CD4-positive, alpha-beta T cell treated with Interleukin-12 subunit alpha and Interleukin-12 subunit beta, for 1 hour (primary cell): ENCODE measurements around the gene GRAMD2B.
"Not testable (repeated sequence)": the region's sequence is repeated elsewhere in the genome, so short reads cannot be mapped to it uniquely, and the experiment has no call there.

Experiments
- DNase-seq: peaks from one replicate; pipeline ENCODE4 v3.0.0-alpha.2; 2020

GRAMD2B gene

DNA sequence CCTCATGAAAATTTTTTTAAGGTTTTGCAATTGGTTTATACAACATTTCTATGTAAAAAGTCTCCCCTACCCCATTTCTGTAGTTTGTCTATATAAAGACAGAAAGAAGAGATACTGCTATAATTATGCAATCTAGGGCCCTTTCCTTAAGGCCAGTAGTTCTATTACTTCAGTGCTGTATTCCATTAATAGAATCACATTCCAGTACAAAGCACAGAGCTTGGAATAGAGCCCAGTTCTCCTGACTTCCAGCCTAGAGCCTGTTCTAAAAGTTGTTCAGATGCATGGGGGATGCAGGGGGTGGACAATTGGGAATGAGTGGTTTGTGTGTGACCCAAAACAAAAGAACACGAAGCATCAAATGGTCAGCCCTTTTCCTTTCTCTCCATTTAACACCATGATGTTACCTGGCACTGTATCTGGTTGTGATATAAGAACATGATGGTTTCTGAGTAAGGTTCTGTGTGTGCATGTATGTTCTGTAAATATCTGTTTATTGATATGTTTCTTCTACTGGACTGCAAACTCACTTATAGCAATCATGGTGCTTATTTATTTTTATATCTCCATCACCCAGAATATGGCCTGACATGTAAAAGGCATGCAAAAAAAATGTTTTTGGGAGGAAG is 8.2 kb upstream of the GRAMD2B start:
- DNase-seq, result no peak

DNA sequence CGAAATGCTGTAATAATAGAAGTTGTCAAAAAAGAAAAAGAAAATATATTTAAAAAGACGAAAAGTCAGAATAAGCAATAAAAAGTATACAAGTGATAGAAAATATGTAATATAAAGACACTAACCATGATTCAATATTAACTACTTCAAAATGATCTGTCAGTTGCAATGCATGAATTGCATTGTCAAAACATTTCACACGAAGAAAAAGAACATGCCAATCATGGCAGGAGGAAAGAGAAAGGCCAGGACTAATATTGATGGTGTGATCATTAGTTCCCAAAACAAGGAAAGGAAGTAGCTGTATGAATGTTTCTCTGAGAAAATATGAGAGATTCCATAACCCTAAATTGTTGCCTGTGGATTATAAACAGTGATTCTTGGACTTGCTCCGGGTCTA is 7.4 kb upstream of the GRAMD2B start:
- no peak for DNase-seq

DNA sequence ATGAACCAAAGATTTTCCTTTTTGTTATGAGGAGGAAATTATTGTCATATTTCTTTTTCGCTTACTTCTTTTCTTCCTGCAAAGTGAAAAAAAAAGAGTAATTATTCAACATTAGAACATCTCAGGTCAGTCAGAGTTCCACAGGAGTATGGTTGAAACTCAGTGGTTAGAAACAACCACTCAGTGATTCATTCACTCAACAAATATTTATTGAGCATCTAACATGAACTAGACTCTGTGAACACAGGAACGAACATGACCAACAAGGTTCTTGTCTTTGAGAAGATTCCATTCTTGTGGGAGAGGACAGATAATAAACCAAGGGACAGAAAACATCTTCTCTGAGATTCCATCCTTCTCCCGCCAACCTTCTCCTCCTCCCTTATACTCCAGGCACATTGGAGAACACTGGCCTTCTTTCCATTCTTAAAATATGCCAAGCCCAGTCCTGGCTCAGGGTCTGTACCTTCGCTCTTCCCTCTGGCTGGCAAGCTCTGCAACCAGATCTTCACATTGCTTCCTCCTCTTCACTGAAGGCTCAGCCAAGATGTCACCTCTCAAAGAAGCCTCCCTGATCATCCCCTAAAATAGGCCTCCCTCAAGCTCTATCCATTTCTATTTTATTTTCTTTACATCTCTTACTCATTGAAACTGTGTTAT is 6.8 kb upstream of the GRAMD2B start:
- no peak for DNase-seq

DNA sequence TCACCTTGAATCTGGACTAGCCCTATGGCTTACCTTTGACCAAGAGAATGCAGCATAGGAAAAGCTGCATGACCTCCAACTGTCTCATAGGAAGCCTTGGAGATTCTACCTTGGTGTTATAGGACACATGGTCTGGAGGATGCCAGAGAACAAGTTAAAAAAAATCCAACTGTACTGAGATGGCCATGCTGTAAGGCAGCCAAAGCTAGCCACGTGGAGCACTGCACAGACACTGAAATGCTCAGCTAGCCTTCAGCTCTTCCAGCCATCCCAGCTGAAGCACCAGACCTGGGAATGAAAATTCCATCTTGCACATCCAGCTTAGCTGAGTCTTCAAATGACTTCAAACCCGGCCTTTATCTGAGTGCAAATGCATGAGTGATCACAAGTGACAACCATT is 6.0 kb upstream of the GRAMD2B start:
- no peak for DNase-seq

DNA sequence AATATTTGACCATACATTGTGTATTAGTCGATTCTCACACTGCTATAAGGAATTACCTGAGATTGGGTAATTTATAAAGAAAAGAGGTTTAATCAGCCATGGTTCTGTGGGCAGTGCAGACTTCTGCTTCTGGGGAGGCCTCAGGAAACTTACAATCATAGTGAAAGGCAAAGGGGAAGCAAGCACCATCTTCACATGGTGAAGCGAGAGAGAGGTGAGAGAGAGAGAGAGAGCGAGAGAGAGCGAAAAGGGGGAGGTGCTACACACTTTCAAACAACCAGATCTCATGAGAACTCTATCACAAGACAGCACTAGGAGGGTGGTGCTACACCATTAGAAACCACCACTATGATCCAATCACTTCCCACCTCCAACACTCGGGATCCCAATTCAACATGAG is 4.1 kb upstream of the GRAMD2B start:
- no peak for DNase-seq

DNA sequence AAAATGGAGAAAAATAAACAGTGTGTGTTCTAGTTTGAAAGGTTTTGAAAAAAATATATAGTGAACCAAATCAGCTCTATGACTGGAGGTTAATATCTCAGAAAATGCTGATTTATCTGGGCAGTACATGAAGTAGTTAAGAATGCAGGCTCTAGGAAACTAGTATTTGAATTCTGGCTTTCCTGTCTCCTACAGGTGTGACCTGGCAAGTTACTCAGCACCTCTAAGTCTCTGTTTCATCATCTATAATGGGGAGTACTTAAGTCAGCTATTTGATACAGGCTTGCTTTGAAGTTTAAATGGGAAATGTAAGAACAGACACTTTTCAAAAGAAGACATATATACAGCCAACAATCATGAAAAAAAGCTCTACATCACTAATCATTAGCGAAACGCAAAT is 5.2 kb downstream of the GRAMD2B start:
- DNase-seq, result no peak

DNA sequence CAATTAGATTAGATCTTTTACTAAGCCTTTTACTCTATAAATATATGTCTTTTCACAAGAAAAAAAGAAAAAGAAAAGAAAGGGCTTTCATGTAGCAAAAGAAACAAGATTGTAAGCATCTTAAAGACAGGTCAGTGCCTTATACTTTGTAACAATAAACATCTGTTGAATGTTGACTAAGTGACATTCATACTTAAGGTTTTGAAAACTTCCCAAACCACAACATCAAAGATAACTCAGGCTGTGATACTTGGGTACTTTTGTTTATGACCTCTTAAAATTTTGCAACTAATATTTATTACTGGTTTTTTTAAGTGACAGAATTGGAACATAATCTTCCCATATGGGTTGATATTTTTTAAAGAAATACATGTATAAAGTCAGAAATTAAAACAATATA is 7.4 kb downstream of the GRAMD2B start:
- DNase-seq, result no peak

DNA sequence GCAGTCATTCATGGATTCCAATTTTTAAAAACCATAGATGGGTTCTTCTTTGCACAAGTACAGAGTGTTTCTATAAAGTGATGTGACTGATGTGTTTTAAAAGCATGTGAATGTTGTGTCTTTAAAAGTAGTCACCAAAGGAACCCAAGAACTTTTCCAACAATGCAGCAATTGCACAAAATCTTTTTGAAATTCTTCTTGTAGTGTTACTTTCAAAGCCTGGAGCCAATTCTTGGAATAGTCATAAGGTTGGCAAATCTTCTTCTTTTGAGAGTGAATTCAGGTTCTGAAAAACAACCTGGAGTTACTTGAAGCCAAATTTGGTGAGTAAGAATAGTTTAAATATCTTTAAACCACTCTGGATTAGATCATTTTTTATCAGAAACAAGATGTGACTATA is 10.5 kb downstream of the GRAMD2B start:
- DNase-seq, result no peak

DNA sequence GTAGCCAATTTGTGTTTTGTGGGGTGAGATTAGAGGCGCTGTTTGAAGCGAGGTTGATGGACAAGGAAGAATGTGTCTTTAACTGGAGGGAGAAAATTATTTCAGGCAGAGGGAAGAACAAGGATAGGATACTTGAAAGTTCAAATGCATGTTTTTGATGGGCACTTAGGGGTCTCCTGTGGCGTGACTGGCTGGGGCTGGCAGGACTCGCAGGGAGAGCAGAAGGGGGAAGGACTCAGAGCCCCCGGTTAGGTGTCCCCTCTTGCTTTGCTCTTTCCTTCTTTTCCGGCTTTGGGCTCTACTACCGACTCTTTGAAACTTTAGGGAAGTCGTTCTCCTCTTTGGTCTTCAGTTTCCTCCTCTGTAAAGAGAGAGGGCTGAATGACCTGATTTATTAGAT is 12.1 kb downstream of the GRAMD2B start:
- DNase-seq, result no peak

DNA sequence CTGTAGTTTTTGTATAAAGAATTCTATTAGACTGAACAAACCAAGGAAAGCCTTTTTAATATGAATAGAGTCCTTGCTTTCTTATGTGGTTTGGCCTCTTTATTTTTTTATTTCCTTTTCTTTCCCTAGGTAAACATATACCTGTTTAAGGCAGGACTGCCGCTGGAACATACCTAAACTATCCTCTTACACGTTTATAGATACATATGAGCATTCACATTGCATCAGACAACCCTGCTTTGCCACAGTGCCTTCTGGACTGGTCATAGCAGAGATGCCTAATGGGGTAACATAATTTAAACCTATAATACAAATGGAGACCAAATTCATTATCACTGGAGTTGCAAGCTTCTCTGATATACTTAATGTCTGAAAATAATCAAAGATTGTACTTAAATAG is 12.5 kb downstream of the GRAMD2B start:
- DNase-seq, result no peak

DNA sequence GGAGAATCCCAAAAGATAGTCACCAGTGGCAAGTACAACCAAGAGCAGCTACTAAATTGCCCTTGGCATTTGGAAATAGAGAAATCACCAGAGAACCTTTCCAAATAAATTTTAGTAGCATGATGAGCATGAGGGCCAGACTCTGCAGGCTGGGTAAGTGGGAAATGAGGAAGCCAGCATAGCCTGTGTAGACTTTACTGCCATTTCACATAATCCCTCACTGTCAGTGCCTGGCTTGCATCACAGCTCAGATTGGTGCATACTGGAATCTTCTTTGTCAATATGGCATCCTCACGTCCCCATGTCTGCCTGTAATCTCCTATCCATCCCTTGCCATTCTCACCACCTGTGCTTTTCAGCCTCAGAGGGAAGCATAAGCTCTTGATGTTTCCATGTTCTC is 14.5 kb downstream of the GRAMD2B start:
- no peak for DNase-seq

DNA sequence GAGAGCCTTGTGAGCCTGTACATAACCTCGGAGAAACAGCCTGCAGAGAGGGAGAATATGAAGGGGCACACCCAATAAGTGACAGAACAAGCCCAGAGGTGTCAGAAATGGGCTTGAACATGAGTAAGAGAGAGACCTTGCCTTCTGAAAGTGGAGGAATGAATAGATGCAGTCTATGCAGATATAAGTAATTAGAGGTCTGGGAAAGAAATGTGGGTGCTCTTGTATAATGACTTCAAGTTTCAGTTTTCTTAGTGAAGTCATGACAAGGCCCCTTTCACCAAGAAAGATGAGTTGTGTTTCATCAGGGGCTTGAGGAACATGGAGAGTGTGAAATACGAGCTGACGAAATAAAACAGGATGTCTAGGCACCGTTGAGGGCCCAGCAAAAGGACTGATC is 15.1 kb downstream of the GRAMD2B start:
- DNase-seq, result no peak

DNA sequence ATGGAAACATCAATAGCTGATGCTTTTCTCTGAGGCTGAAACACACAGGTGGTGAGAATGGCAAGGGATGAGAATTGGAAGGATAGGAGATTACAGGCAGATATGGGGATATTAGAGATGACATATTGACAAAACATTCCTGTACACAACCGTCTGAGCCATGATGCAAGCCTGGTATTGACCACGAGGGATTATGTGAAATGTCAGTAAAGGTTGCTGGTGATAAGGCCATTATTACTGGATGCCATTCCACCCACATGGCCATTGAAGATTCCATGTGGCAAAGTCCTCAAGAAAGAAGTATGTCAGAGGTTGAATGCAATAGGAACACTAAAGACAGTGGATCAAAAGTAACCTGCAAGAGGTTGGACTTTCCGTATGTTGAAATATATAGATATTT is 15.7 kb downstream of the GRAMD2B start:
- DNase-seq, result no peak

DNA sequence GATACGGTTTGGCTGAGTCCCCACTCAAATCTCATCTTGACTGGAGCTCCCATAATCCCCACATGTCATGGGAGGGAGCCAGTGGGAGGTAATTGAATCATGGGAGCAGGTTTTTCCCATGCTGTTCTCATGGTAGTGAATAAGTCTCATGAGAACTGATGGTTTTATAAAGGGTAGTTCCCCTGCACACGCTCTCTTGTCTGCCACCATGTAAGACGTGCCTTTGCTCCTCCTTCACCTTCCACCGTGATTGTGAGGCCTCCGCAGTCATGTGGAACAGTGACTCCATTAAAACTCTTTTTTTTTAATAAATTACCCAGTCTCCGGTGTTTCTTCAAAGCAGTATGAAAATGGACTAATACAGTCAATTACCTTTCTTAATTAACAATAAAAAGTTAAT is 16.5 kb downstream of the GRAMD2B start:
- DNase-seq, result not testable (repeated sequence)

DNA sequence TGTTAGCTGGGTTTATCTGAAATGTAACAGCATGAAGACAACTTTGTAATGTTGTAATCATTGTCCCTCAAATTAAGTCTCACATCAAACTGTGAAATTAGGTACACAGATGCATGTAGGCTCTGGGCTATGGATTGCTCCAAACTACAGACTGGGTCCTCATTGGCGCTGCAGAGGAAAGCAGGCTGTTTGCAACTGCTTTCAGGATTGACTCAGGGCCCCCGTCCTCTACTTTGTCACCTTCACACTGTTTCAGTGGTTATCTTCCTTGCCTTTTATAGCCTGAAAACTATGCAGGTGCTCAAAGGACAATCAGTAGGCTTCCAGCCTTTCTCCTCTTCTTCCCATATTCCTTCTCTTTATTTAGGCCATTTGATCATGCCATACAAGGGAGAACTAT is 18.0 kb downstream of the GRAMD2B start:
- DNase-seq, result no peak

DNA sequence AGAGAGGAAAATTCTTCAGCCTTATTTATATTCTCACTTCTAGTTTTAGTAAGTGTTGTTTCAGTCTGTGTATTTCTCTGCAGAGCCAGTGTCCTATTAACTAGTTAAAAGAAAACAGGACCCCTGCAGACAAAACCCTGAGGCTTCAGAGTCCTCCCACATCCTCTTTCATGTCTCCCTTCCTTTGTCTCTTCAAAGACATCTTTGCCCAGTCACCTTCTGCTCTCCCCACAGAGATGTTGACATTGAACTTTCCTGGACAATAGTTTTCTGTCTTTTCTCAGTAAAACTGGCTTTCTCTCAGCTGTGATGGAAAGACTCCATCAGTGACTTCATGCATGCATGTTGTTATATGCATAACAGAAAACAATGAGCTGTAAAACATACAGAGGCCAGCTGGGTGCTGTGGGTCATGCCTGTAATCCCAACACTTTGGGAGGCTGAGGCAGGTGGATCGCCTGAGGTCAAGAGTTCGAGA is 20.2 kb downstream of the GRAMD2B start:
- no peak for DNase-seq

DNA sequence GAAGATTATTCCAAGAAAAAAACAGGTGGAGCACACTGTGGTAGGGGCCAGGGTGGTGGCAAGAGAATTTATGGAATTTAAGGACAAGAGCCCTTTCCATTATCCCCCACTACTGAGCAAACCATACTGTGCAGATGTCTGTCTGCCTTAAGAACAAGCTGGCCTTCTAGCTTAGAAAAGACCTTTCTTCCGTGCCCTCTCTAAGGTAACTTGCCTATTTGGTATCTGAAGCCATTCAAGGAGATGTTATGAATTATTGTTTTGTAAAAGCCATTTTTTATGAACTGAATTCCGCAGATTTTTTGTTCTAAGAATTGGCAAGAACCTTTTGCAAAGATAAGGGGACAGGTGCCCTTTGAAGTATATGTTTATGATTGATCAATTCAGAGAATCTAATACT is 20.9 kb downstream of the GRAMD2B start:
- DNase-seq, result no peak

DNA sequence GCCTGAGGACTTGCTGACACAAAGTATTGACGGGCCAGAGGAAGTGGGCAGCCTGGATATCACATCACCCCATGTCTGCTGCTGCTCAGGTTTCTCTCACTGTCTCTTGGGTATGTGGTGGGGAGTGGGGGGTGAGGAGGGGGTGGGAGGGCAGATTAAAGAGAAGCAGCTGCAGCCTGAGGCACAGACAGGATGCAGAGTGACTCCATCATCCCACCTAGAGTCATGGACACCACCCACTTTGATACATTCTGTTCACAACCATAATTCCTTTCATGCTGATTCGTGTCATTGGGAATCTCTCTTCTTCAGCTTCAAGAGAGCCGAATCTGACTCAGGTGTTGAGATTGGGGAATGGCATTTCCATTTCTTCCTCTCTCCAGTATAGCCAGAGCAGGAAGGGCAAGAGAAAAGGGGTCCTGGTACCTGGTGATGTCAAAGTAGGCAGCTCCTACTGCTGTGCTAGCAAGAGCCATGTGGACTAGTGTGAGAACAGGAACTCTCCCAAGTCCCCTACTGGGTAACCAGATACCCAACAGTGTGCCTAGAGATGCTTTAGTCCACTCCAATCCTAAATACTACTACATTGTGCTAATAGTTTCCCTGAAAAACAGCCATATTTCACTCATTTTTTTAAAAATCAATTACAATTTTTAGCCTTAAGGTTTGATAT is 22.4 kb downstream of the GRAMD2B start:
- no peak for DNase-seq

DNA sequence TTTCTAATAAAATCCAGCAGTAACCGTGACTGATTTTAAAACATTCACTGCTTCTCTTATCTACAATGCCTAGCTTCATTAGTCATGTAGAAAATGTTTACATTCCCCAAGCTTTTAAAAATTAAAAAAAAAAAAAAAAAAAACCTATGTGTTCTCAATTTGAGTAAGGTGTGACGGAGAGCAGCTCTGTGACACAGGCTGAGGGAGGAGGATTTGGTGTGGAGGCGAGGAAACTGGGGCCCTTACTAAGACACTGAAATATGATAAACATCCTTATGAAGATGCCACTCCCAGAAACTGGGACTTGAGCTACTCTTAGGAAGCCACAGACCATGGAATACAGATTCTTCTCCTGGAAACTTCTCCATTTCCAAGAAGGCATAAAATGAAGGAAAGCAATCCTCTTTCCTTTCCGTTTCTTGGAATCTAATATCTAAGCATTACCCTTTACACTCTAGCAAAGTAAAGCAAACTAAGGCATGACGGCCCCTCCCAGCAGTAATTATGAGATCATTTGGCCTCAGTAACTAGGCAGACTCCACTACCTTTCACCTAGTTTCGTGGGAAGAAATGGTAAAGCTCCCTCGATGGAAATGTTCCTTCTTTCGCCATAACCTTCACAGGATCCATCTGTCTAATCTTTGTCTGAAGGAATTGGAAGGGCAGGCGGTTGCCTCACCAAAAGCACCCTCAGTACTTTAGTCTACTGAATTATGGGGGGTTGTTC is 23.5 kb downstream of the GRAMD2B start:
- peak; percentile 20 for DNase-seq

DNA sequence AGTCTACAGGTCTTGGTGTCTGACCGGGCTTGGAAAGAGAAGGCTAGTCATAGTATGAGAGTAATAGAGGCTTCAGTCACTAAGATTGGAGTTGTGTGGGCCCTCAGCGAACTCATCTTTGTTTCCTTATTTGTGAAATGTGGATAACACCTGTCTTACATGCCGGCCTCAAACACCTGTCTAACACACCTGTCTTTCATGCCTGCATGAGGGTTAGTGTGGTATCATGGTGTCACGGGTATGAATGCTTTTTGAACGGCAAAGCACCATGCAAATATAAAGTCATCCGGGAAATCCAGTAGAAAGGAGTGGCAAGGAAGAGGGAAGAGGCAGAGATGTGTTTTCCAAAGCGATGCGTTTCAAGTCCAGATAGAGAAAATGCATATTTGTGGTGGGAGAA is 25.5 kb downstream of the GRAMD2B start:
- DNase-seq, result no peak

DNA sequence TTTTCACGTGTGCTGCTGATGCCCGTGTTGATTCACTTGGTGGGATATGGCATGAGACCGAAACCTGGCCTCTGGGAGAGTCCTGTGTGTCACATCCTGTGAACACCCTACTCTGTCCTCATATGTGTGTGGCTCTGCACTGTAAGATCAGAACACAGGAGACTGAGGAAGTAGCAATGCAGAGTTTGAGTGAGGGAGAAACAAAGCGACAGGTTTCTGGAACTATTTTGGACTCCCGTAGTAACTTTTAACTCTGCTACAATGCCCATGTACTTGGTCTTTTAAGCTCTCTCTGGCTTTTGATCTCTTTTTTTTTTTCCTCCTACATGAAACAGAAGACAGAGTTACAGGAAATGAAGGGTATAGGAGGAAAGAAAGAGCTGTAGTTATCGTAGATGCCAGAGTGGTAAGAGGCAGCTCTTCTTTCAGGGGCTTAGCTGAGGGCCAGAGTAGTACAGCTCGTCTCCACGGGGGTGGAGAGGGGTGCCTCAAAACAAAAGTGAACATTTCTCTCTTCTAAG is 26.6 kb downstream of the GRAMD2B start:
- DNase-seq, result peak; percentile 73

DNA sequence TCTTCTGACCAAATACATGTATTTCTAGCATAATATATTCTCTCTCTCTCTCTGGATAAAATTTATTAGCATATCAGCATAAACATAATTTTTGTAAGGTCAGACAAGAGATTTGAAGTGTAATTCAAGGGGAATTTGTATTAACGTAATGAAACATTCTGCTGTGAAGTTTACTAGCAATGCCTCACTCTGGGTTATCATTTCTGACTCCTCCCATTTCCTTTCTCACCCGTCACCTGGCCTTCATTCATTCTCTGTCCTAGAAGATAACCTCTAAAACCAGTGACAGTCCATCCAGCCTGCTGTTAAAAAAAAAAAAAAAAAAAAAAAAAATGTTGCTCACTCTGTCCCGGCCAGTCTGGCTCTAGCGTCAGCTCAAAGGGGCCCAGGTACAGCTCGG is 27.1 kb downstream of the GRAMD2B start:
- DNase-seq, result peak; percentile 58

DNA sequence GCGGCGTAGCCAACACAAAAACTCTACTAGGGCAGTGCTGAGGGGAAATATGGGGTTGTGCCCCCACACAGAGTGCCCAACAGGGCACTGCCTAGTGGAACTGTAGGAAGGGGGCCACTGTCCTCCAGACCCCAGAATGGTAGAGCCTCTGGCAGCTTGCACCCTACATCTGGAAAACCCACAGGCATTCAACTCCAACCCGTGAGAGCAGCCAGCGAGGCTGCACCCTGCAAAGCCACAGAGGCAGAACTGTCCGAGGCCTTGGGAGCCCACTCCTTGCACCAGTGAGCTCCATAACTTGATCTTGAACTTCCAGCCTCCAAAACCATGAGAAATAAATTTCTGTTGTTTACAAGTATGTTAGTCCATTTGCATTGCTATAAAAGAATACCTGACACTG is 27.7 kb downstream of the GRAMD2B start:
- no peak for DNase-seq

DNA sequence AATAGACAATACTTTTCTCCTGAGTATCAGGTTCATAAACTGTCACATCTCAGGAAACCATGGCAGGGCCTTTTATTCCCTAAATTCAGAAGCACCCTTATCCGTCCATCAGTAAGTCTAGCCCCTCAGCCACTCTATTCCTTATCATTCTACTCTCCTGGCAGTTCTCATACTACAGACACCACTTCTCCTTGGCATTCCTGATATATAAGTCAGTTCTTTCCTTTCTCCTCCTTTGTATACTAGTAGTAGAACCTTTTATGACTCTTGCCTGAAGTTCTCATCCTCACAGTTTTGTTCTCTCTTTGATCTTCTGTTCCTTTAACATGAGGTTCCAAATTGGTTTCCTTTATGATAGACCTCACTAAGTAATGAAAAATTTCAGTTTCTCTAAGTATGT is 29.3 kb downstream of the GRAMD2B start:
- DNase-seq, result no peak
